Measurements from ENCODE around the gene PPP1R3D.

- TF ChIP-seq CTCF (IDR thresholded peaks at IDR 0.05): no peak
- TF ChIP-seq POLR2A (IDR thresholded peaks at IDR 0.05): no peak
Measured at GRCh38 chr20:59954718-59955117, 14.6 kb upstream of the PPP1R3D start.

Measured in tibial nerve (tissue), 3 donors.